Measurements from ENCODE around the gene PROK1. TPM values are rescaled to one million over a fixed set of nuclear protein-coding genes. Genes with fewer than 3 reads are reported as not detected.
A peak's percentile ranks its signal among the peaks of the same experiment; 100 is the strongest.
"Not testable (repeated sequence)": the region's sequence is repeated elsewhere in the genome, so short reads cannot be mapped to it uniquely, and the experiment has no call there.

The PROK1 gene, protein sequence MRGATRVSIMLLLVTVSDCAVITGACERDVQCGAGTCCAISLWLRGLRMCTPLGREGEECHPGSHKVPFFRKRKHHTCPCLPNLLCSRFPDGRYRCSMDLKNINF
- total RNA-seq, result not detected in 2 replicates

GRCh38 chr1:110450929-110451328 is at the start of gene PROK1:
Gene PROK1 (plus strand): TSS chr1:110451149. CDS start chr1:110451217, 68 bp downstream.
- DNase-seq (ENCODE audit: extremely low read depth, low read depth, low spot score), result no peak

GRCh38 chr1:110403805-110404204 is 47.1 kb upstream of the PROK1 start:
- no peak for DNase-seq (ENCODE audit: extremely low read depth, low read depth, low spot score)

GRCh38 chr1:110404401-110404800 is 46.5 kb upstream of the PROK1 start:
- DNase-seq (ENCODE audit: extremely low read depth, low read depth, low spot score), result no peak

DNA sequence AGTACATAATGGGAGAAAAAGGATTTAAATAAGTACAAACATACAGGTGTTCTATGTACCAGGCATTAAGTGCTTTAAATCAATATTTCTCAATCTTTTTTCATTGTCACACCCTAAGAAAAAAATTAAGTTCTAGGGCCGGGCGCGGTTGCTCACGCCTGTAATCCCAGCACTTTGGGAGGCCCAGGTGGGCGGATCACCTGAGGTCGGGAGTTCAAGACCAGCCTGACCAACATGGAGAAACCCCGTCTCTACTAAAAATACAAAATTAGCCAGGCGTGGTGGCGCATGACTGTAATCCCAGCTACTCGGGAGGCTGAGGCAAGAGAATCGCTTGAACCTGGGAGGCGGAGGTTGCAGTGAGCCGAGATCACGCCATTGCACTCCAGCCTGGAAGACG is 44.5 kb upstream of the PROK1 start:
- DNase-seq (ENCODE audit: extremely low read depth, low read depth, low spot score), result not testable (repeated sequence)

DNA sequence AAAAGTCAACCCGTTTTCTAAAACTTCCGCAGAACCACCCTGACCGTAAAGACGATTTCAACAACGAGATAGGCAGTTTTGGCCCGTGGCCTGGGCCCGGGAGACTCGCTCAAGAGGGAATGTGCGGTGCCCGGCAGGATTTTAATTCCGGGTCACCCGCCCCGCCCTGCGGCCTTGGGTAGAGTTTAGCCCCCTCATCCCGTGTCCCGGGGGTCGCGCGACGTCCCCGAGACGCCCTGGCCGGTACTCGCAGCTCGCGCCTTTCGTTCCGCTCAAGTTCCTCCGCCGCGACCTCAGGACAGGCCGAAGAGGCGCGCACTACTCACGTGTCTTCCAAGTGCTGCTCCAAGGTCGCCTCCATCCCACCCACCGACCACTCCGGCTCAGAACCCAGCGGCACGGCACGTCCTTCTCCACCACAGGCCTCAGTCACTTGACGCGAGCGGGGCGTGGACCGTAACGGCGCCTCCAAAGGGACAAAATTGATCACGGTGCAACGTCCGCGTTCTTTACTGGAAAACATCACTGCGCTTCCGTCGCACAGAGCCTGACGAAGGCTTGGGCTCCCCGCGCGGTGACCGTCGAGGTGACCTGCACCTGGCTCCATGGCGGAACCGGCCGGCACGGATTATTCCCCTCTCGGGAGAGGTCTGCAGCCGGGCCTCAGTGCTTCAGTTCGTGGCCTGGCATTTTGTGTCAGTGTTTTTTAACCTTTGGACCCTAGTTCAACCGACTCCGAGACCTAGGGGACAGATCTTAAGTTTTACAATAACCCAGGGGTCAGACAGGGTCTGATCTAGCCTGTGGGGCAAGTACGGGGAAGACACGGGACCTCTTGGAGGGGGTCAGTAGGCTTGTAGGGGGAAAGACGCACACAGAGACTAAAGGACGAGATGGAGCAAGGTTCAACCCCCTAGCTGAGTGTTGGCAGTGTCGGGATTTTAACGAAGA is 43.4 kb upstream of the PROK1 start, which contains the start of gene LAMTOR5:
TSS of gene LAMTOR5 (minus strand) at position 435 of the 951 bp plus-strand sequence. CDS start at position 361, 74 bp downstream.
- peak; percentile 63 for DNase-seq (ENCODE audit: extremely low read depth, low read depth, low spot score)

GRCh38 chr1:110408488-110408887 is 42.5 kb upstream of the PROK1 start:
- DNase-seq (ENCODE audit: extremely low read depth, low read depth, low spot score), result no peak

DNA sequence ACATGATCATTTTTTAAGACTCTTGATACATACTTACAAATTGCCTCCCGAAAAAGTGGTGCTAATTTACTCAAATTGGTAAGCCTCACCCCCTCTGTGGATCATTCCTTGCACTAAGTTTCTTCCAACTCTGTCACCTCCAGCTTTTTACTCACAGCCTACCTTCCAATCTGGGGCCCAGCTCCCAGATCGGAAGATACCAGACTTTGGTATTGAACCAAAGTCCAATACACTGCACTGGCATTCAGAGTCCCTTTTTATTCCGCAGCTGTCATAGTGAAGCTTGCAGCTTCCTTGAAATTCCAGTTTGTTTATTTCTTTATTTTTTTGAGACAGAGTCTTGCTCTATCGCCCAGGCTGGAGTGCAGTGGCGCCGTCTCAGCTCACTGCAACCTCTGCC is 41.6 kb upstream of the PROK1 start:
- DNase-seq (ENCODE audit: extremely low read depth, low read depth, low spot score), result no peak

- DNase-seq (ENCODE audit: extremely low read depth, low read depth, low spot score), result no peak
Measured at GRCh38 chr1:110411173-110411735, 39.7 kb upstream of the PROK1 start.

GRCh38 chr1:110412576-110412975 is 38.4 kb upstream of the PROK1 start:
- DNase-seq (ENCODE audit: extremely low read depth, low read depth, low spot score), result peak; percentile 39

DNA sequence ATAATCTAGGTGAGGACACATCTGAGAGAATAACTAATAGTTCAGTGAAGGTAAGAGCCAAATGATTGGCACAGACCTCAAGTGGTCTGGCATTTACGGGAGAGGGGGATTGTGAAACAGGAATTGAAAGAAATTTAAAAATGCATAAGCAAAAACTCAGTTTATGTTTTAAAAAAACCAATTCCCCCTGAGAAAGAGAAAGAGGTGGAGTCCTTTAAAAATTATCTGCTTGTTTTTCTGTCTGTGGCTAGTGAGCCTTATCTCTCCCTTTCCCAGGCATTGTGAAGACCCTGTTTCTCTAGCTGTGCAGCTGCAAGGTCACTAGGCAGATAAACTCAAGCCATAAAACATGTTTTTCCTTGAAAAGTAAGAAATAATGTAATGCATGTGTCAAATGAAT is 37.9 kb upstream of the PROK1 start:
- DNase-seq (ENCODE audit: extremely low read depth, low read depth, low spot score), result not testable (repeated sequence)

- no peak for DNase-seq (ENCODE audit: extremely low read depth, low read depth, low spot score)
Measured at GRCh38 chr1:110418729-110419128, 32.2 kb upstream of the PROK1 start.

DNA sequence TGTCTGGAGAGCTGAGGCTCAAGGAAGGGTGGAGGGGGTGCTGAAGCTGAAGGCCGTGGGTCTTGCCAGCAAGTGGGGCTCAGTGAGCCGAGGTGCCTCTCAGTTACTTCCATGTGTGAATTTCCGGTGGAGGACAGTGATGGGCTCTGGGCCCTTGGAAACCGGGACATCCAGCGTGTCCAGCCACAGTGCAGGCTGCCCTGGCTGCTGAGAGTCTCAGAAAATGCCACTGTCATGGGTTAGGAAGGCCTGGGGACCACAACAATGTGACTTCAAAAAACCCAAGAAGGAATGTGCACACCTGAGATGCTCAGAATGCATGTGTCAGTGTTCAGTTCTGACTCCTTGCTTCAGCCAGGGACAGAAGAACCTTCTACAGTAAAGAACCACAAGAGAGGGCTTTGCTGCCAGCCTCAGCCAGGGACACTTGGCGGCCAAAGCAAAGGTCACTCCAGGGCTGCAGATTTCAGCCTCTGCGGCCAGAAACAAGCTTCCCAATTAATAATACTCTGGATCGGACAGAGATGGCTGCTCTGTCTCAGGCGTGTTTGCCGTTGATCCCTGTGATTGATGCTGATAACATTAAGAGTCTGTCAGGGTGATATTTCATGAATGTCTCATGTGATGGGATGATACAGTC is 30.8 kb upstream of the PROK1 start:
- no peak for DNase-seq (ENCODE audit: extremely low read depth, low read depth, low spot score)

- no peak for DNase-seq (ENCODE audit: extremely low read depth, low read depth, low spot score)
Measured at GRCh38 chr1:110420874-110421793, 29.8 kb upstream of the PROK1 start.

GRCh38 chr1:110424699-110425611 is 26.0 kb upstream of the PROK1 start:
- DNase-seq (ENCODE audit: extremely low read depth, low read depth, low spot score), result no peak

DNA sequence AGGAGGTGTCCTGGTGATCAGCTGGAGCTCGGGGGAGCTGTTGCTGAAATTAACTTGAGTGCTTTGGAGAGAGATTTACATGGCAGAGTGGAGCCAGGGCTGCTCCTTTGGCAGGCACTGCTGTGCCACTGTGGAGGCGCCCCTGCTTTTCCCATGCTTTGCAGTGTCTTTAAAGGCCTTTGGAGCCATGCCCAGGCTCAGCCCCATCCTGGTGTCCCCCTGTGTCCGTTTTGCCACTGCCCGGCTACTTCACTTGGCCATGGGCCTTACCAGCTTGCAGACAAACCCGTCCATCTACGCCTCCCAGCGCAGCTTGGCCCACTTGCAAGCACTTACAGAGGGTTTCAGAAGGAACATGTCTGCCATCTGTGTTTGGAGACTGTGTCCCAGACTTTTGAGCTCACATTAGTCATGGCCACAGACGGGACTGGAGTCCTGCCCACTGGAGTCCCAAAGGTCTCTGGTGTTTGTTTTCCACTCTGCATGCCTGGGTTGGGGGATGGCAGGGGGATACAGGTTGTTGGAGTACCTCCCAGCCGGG is 25.3 kb upstream of the PROK1 start:
- no peak for DNase-seq (ENCODE audit: extremely low read depth, low read depth, low spot score)

- DNase-seq (ENCODE audit: extremely low read depth, low read depth, low spot score), result no peak
Measured at GRCh38 chr1:110426854-110427253, 24.1 kb upstream of the PROK1 start.

- no peak for DNase-seq (ENCODE audit: extremely low read depth, low read depth, low spot score)
Measured at GRCh38 chr1:110428946-110429345, 22.0 kb upstream of the PROK1 start.

DNA sequence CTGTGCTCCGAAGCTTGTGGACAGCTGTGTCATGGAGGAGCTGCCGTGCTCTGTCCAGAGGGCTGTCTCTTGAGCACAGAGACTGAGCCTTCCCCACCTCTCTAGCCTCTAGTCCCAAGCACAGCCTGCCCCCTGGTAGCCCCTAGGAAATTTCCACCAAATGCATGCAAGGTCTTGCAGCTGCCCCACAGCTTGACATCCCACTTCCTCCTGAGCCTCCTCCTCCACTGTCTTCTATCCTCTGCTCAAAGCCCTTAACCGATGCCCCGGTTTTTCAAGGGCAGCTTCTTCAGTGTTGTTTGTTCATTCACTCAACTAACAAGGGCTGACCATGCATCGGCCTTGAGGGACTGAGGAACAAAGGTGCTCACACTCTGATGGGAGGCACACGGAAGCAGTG is 20.6 kb upstream of the PROK1 start:
- no peak for DNase-seq (ENCODE audit: extremely low read depth, low read depth, low spot score)

GRCh38 chr1:110430901-110431300 is 20.0 kb upstream of the PROK1 start:
- DNase-seq (ENCODE audit: extremely low read depth, low read depth, low spot score), result no peak

Data from glomerular endothelial cell (primary cell).